Measurements from ENCODE around the gene USF3. TPM values are rescaled to one million over a fixed set of nuclear protein-coding genes. Genes with fewer than 3 reads are reported as not detected.

Gene USF3
- total RNA-seq, 4 donors from 2014 or later: 23.1 to 33.2 (median 27.8) TPM

DNA sequence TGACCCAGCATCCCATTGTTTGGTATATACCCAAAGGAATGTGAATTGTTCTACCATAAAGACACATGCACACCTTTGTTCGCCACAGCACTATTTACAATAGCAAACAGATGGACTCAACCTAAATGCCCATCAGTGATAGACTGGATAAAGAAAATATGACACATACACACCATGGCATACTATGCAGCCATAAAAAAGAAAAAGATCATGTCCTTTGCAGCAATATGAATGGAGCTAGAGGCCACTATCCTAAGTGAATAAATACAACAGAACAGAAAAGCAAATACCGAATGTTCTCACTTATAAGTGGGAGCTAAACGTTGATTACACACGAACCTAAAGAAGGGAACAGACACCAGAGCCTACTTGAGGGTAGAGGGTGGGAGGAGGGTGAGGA is 11.4 kb upstream of the USF3 start:
- no peaks in the 10 kb centered on the region for H3K4me1 ChIP-seq
- no peak overlapping the region for H3K27ac ChIP-seq
- no peak for DNase-seq
- H3K36me3 ChIP-seq: no peaks in the 10 kb centered on the region
- in situ Hi-C loops (cut with MboI; ENCODE audit: low pct_ligation_motif_present in 1 of 4, low pct_unique_long_range_greater_than_20kb in 1 of 4, low sequenced_read_pairs in 3 of 4): no loop called here
- H3K27me3 ChIP-seq: no peaks in the 10 kb centered on the region
- intact Hi-C loops (cut with DNase I; ENCODE audit: low total_unique reads): no loop called here
- TF ChIP-seq, protein P1, sequence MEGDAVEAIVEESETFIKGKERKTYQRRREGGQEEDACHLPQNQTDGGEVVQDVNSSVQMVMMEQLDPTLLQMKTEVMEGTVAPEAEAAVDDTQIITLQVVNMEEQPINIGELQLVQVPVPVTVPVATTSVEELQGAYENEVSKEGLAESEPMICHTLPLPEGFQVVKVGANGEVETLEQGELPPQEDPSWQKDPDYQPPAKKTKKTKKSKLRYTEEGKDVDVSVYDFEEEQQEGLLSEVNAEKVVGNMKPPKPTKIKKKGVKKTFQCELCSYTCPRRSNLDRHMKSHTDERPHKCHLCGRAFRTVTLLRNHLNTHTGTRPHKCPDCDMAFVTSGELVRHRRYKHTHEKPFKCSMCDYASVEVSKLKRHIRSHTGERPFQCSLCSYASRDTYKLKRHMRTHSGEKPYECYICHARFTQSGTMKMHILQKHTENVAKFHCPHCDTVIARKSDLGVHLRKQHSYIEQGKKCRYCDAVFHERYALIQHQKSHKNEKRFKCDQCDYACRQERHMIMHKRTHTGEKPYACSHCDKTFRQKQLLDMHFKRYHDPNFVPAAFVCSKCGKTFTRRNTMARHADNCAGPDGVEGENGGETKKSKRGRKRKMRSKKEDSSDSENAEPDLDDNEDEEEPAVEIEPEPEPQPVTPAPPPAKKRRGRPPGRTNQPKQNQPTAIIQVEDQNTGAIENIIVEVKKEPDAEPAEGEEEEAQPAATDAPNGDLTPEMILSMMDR (IDR thresholded peaks at IDR 0.05): no peak
- TF ChIP-seq EP300 (IDR thresholded peaks at IDR 0.05; ENCODE audit: low read depth) (no peak), POLR2AphosphoS5 (IDR thresholded peaks at IDR 0.05) (no peak), POLR2A (IDR thresholded peaks at IDR 0.05) (no peak)
- WGBS, 2 donors (ENCODE audit: low coverage in 1 of 2): 90 to 92% methylated on average over 3 to 4 of the region's 4 CpGs
- H3K4me3 ChIP-seq: no peak overlapping the region
- H3K9me3 ChIP-seq: no peaks in the 10 kb centered on the region

DNA sequence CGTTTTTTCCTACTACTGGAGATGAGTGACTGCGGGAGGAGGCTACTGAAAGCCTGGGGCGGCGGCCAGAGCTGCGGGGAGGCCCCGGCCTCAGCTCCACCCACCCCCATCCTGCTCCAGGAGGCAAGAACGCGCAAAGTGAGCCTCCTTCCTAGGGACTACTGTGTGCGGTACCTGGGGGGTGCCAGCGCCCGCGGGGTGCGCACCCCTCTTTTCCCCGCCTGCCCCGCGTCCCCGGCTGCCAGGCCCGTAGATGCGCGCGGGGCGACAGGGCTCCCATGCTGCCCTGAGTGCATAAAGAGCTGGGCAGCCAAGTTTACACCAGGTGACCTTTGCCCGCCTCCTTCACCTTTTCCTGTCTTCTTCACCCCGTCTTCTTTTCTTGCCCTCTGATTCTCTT is 2.5 kb upstream of the USF3 start:
- peak; percentile 60 for DNase-seq
- Histone ChIP-seq H3K27ac (peak overlapping the region; percentile 99 to 100 (median 100)), H3K27me3 (no peaks in the 10 kb centered on the region), H3K4me1 (peaks cover 16 to 34% (median 23%) of the 10 kb centered on the region in 4 donors), H3K4me3 (peak overlapping the region in 3 of 4 donors; percentile 24 to 59 (median 29)), H3K9me3 (no peaks in the 10 kb centered on the region), H3K36me3 (no peaks in the 10 kb centered on the region)
- in situ Hi-C loops (cut with MboI; ENCODE audit: low pct_ligation_motif_present in 1 of 4, low pct_unique_long_range_greater_than_20kb in 1 of 4, low sequenced_read_pairs in 3 of 4): loop anchor here in 1 of 4 donors (10.0 kb wide), 1 partner anchor 46 kb away; the partner anchor contains the start of genes ATP6V1A and NAA50
- intact Hi-C loops (cut with DNase I; ENCODE audit: low total_unique reads): no loop called here
- 0 to 36% methylated on average over 2 to 17 of the region's 24 CpGs for WGBS, 2 donors (ENCODE audit: low coverage in 1 of 2)
- TF ChIP-seq, protein P1 (IDR thresholded peaks at IDR 0.05): no peak
- TF ChIP-seq EP300 (IDR thresholded peaks at IDR 0.05; ENCODE audit: low read depth): no peak
- TF ChIP-seq POLR2AphosphoS5 (IDR thresholded peaks at IDR 0.05): no peak
- no peak for TF ChIP-seq POLR2A (IDR thresholded peaks at IDR 0.05)

GRCh38 chr3:113698213-113698742 is 1.8 kb upstream of the USF3 start:
- no peak for TF ChIP-seq EP300 (IDR thresholded peaks at IDR 0.05; ENCODE audit: low read depth)
- TF ChIP-seq POLR2AphosphoS5 (IDR thresholded peaks at IDR 0.05): no peak
- TF ChIP-seq, protein P1 (IDR thresholded peaks at IDR 0.05): no peak
- no peak for TF ChIP-seq POLR2A (IDR thresholded peaks at IDR 0.05)
- Histone ChIP-seq H3K4me1 (peaks cover 16 to 41% (median 23%) of the 10 kb centered on the region in 4 donors), H3K27me3 (no peaks in the 10 kb centered on the region), H3K4me3 (peak overlapping the region in 1 of 4 donors; percentile 96), H3K36me3 (no peaks in the 10 kb centered on the region), H3K9me3 (no peaks in the 10 kb centered on the region), H3K27ac (peak overlapping the region; percentile 99 to 100 (median 100))
- in situ Hi-C loops (cut with MboI; ENCODE audit: low pct_ligation_motif_present in 1 of 4, low pct_unique_long_range_greater_than_20kb in 1 of 4, low sequenced_read_pairs in 3 of 4) (loop anchor here in 1 of 4 donors (10.0 kb wide), 1 partner anchor 47 kb away; the partner anchor contains the start of genes ATP6V1A and NAA50), intact Hi-C loops (cut with DNase I; ENCODE audit: low total_unique reads) (no loop called here)
- no peak for DNase-seq
- WGBS, 2 donors (ENCODE audit: low coverage in 1 of 2): 55 to 70% methylated on average over 3 to 6 of the region's 6 CpGs

GRCh38 chr3:113697500-113698090 is 1.2 kb upstream of the USF3 start:
- Histone ChIP-seq H3K4me3 (peak overlapping the region; percentile 16 to 100 (median 96)), H3K9me3 (no peaks in the 10 kb centered on the region), H3K36me3 (no peaks in the 10 kb centered on the region), H3K27me3 (no peaks in the 10 kb centered on the region), H3K4me1 (peaks cover 16 to 43% (median 23%) of the 10 kb centered on the region in 4 donors), H3K27ac (peak overlapping the region; percentile 99 to 100 (median 100))
- WGBS, 2 donors (ENCODE audit: low coverage in 1 of 2): 4 to 9% methylated on average over 8 to 10 of the region's 10 CpGs
- intact Hi-C loops (cut with DNase I; ENCODE audit: low total_unique reads) (loop anchor here (2.0 kb wide), 1 partner anchor 49 kb away; the partner anchor contains the start of genes ATP6V1A and NAA50), in situ Hi-C loops (cut with MboI; ENCODE audit: low pct_ligation_motif_present in 1 of 4, low pct_unique_long_range_greater_than_20kb in 1 of 4, low sequenced_read_pairs in 3 of 4) (loop anchor here in 1 of 4 donors (10.0 kb wide), 1 partner anchor 47 kb away; the partner anchor contains the start of genes ATP6V1A and NAA50)
- no peak for DNase-seq
- no peak for TF ChIP-seq POLR2A (IDR thresholded peaks at IDR 0.05)
- TF ChIP-seq POLR2AphosphoS5 (IDR thresholded peaks at IDR 0.05): peak in 2 of 3 donors; percentile 20 to 27
- TF ChIP-seq, protein P1 (IDR thresholded peaks at IDR 0.05): no peak
